OCI-LY3 (cell line): ENCODE measurements around the gene ATP11B.
"Not testable (repeated sequence)": the region's sequence is repeated elsewhere in the genome, so short reads cannot be mapped to it uniquely, and the experiment has no call there.

ENCODE experiments used
- CTCF ChIP-seq: fragments of 200-600, 300-600 bp; sonication (generic); IDR thresholded peaks from 2 replicates; pipeline ENCODE4 v1.5.1; 2014; ENCODE audit warnings: antibody characterized with exemption, low read length, low read depth
- EZH2phosphoT487 ChIP-seq: fragments of 200-600 bp; shearing (Covaris generic); IDR thresholded peaks from 2 replicates; pipeline ENCODE4 v1.6.1; 2018; ENCODE audit warnings: antibody characterized with exemption, mixed run types, low read depth

- TF ChIP-seq CTCF, EZH2phosphoT487: not testable (repeated sequence)
These were observed 29.0 kb downstream of the ATP11B start for GRCh38 chr3:182822260-182822659.
